Activated naive CD8-positive, alpha-beta T cell treated with anti-CD3 and anti-CD28 coated beads, Interleukin-2, amount 50 U/mL, for 24 hours (primary cell): Measurements from ENCODE around the gene DDX23.

Source experiments
- ATAC-seq: fragments of 150-1000 bp; cut with Tn5 transposase; one replicate; pipeline ENCODE4 v1.10.0; 2021
- DNase-seq: peaks from one replicate; pipeline ENCODE4 v3.0.0; 2021
- H3K27ac Mint-ChIP-seq: one replicate; pipeline ENCODE4 v1.8.0; 2021; ENCODE audit warnings: mild to moderate bottlenecking, mixed read lengths
- H3K27me3 Mint-ChIP-seq: one replicate; pipeline ENCODE4 v1.8.0; 2021; ENCODE audit warnings: mixed read lengths
- H3K36me3 Mint-ChIP-seq: one replicate; pipeline ENCODE4 v1.8.0; 2021; ENCODE audit warnings: low read depth, mixed read lengths
- H3K4me1 Mint-ChIP-seq: one replicate; pipeline ENCODE4 v1.8.0; 2021; ENCODE audit warnings: mixed read lengths
- H3K4me3 Mint-ChIP-seq: one replicate; pipeline ENCODE4 v1.8.0; 2021; ENCODE audit warnings: mild to moderate bottlenecking, moderate library complexity, mixed read lengths
- H3K9me3 Mint-ChIP-seq: one replicate; pipeline ENCODE4 v1.8.0; 2021; ENCODE audit warnings: mixed read lengths

DDX23 gene

GRCh38 chr12:48783432-48783831 is 68.5 kb downstream of the DDX23 start:
- Mint-ChIP-seq H3K27ac (no peak overlapping the region), H3K27me3 (peaks cover 40% of the 10 kb centered on the region), H3K9me3 (no peaks in the 10 kb centered on the region), H3K36me3 (no peaks in the 10 kb centered on the region), H3K4me1 (no peaks in the 10 kb centered on the region), H3K4me3 (no peak overlapping the region)
- ATAC-seq (no peak), DNase-seq (no peak)

- Mint-ChIP-seq H3K4me1 (no peaks in the 10 kb centered on the region), H3K4me3 (no peak overlapping the region), H3K36me3 (no peaks in the 10 kb centered on the region), H3K27ac (no peak overlapping the region), H3K9me3 (no peaks in the 10 kb centered on the region), H3K27me3 (peaks cover 33% of the 10 kb centered on the region)
- DNase-seq (no peak), ATAC-seq (no peak)
Observed at GRCh38 chr12:48782457-48783395, 69.2 kb downstream of the DDX23 start.

GRCh38 chr12:48781750-48782456 is 70.1 kb downstream of the DDX23 start:
- DNase-seq (no peak), ATAC-seq (no peak)
- Mint-ChIP-seq H3K4me3 (no peak overlapping the region), H3K9me3 (no peaks in the 10 kb centered on the region), H3K36me3 (no peaks in the 10 kb centered on the region), H3K27me3 (peaks cover 26% of the 10 kb centered on the region), H3K4me1 (no peaks in the 10 kb centered on the region), H3K27ac (no peak overlapping the region)

DNA sequence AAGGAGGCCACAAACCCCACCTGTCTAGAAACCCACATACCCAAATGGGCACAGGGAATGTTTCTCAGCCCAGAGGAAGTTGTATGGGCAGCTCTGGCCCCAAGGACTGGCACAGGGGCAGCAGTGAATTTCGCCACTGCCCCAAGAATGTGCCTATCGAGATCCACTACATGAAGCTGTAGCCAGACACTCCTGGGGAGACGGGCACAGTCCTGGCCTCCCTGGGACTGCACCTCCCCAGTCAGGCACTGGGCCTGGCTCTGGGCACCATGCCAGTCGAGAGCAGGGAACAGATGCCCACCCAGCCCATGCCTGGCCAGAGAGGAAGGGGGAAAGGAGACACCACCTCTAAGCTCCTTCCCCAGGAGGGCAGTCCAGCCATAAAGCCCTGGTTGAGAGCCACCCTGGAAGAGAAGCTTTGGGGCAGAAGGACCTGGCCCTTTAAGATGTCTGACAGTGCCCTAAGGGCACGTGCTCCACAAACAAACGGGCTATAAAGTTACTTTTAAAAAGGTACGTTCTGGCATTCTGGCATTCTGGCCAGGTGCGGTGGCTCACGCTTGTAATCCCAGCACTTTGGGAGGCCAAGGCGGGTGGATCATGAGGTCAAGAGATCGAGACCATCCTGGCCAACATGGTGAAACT is 71.5 kb downstream of the DDX23 start:
- no peaks in the 10 kb centered on the region for H3K36me3 Mint-ChIP-seq
- no peaks in the 10 kb centered on the region for H3K9me3 Mint-ChIP-seq
- H3K4me1 Mint-ChIP-seq, result no peaks in the 10 kb centered on the region
- H3K4me3 Mint-ChIP-seq, result no peak overlapping the region
- H3K27ac Mint-ChIP-seq, result no peak overlapping the region
- ATAC-seq, result no peak
- no peak for DNase-seq
- peaks cover 12% of the 10 kb centered on the region for H3K27me3 Mint-ChIP-seq

DNA sequence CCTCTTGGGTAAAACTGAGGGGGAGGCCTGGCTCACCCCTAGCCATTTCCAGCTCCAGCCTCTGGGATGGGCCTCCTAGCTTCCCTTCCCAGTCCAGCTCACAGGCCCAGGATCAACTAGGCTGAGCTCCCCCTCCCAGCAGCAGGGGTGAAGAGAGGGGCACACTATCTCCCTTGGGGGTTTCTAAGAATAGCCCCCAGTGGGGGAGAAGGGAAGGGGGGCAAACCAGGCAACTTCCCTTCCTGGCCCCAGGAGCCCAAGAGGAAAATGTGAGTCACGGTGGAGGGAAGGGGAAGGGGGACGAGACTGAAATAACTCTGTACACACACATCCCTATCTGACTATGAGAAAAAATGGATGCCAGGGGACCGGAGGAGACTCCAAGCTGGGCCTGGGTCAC is 72.1 kb downstream of the DDX23 start:
- DNase-seq (no peak), ATAC-seq (no peak)
- no peaks in the 10 kb centered on the region for H3K36me3 Mint-ChIP-seq
- H3K4me1 Mint-ChIP-seq, result no peaks in the 10 kb centered on the region
- H3K9me3 Mint-ChIP-seq, result no peaks in the 10 kb centered on the region
- no peak overlapping the region for H3K4me3 Mint-ChIP-seq
- no peak overlapping the region for H3K27ac Mint-ChIP-seq
- H3K27me3 Mint-ChIP-seq, result peaks cover 8% of the 10 kb centered on the region
